Liver (tissue), 9 donors: ENCODE measurements around the gene ARHGAP27. TPM values are rescaled to one million over a fixed set of nuclear protein-coding genes. Genes with fewer than 3 reads are reported as not detected.

Source experiments
- DNase-seq: peaks from one replicate; pipeline ENCODE4 v3.0.0-alpha.2; 2017; ENCODE audit warnings: low spot score
- H3K27ac ChIP-seq, 2 donors: one replicate each; pipeline ENCODE4 v1.7.0; 2013; ENCODE audit warnings: inconsistent platforms in 2 of 2, low read length in 2 of 2, control low read depth in 1 of 2, low read depth in 1 of 2, mild to moderate bottlenecking in 1 of 2
- H3K27me3 ChIP-seq, 4 donors: one replicate each; pipeline versions ENCODE4 v1.6.1 to v1.7.0; 2013; ENCODE audit warnings: low read length in 3 of 4, inconsistent platforms in 1 of 4, mild to moderate bottlenecking in 1 of 4, moderate library complexity in 1 of 4; ENCODE audit not compliant: control insufficient read depth in 4 of 4, insufficient read depth in 4 of 4
- H3K36me3 ChIP-seq, 4 donors: one replicate each; pipeline versions ENCODE4 v1.6.1 to v1.7.0; 2013; ENCODE audit warnings: low read length in 3 of 4, mild to moderate bottlenecking in 3 of 4, low read depth in 1 of 4, moderate library complexity in 1 of 4; ENCODE audit not compliant: control insufficient read depth in 4 of 4, insufficient read depth in 3 of 4
- H3K4me1 ChIP-seq, 4 donors: one replicate each; pipeline versions ENCODE4 v1.6.1 to v1.7.0; 2013; ENCODE audit warnings: low read length in 3 of 4, mild to moderate bottlenecking in 3 of 4, moderate library complexity in 1 of 4; ENCODE audit not compliant: control insufficient read depth in 4 of 4, insufficient read depth in 4 of 4
- H3K4me3 ChIP-seq, 3 donors: one replicate each; pipeline versions ENCODE4 v1.6.1 to v1.7.0; 2013; ENCODE audit warnings: low read length in 3 of 3, control low read depth in 1 of 3, low read depth in 1 of 3, mild to moderate bottlenecking in 1 of 3
- H3K9ac ChIP-seq, 2 donors: one replicate each; pipeline ENCODE4 v1.7.0; 2013; ENCODE audit warnings: low read length in 2 of 2, mild to moderate bottlenecking in 2 of 2, moderate library complexity in 2 of 2, control low read depth in 1 of 2, low read depth in 1 of 2
- H3K9me3 ChIP-seq, 4 donors: one replicate each; pipeline versions ENCODE4 v1.6.1 to v1.7.0; 2013; ENCODE audit warnings: low read length in 3 of 4; ENCODE audit not compliant: control insufficient read depth in 4 of 4
- EGR1 ChIP-seq, 2 donors: IDR thresholded peaks; 2 replicates each; pipeline ENCODE4 v1.6.1; 2016 to 2018; ENCODE audit warnings: antibody characterized with exemption in 2 of 2, low read depth in 2 of 2
- FOXA2 ChIP-seq: IDR thresholded peaks from 2 replicates; pipeline ENCODE4 v1.6.1; 2016; ENCODE audit warnings: antibody characterized with exemption
- GABPA ChIP-seq, 2 donors: IDR thresholded peaks in 1 of 2; conservative IDR thresholded peaks in 1 of 2; 2 replicates each; pipeline ENCODE4 v1.6.1; 2016; ENCODE audit warnings: antibody characterized with exemption in 2 of 2, mild to moderate bottlenecking in 1 of 2, moderate library complexity in 1 of 2
- HNF4A ChIP-seq, 2 donors: conservative IDR thresholded peaks; 2 replicates each; pipeline ENCODE4 v1.6.1; 2016; ENCODE audit warnings: antibody characterized with exemption in 2 of 2, mild to moderate bottlenecking in 2 of 2
- HNF4G ChIP-seq: IDR thresholded peaks from 2 replicates; pipeline ENCODE4 v1.6.1; 2016; ENCODE audit warnings: antibody characterized with exemption
- JUND ChIP-seq, 2 donors: IDR thresholded peaks; 2 replicates each; pipeline ENCODE4 v1.6.1; 2016; ENCODE audit warnings: antibody characterized with exemption in 2 of 2
- NR2F2 ChIP-seq: IDR thresholded peaks from 2 replicates; pipeline ENCODE4 v1.6.1; 2016; ENCODE audit warnings: antibody characterized with exemption
- RAD21 ChIP-seq, 2 donors: IDR thresholded peaks; 2 replicates each; pipeline ENCODE4 v1.6.1; 2016; ENCODE audit warnings: antibody characterized with exemption in 2 of 2, mild to moderate bottlenecking in 2 of 2
- RXRA ChIP-seq, 2 donors: IDR thresholded peaks; 2 replicates each; pipeline ENCODE4 v1.6.1; 2017 to 2018; ENCODE audit warnings: antibody characterized with exemption in 2 of 2, mild to moderate bottlenecking in 1 of 2
- SP1 ChIP-seq: IDR thresholded peaks from 2 replicates; pipeline ENCODE4 v1.6.1; 2018; ENCODE audit warnings: antibody characterized with exemption, mild to moderate bottlenecking
- WGBS: extraction: QIAGEN DNeasy Blood & Tissue Kit; methylation state at CpG from one replicate; pipeline ENCODE4 v1.1.7; 2013; 5-methylcytosine and 5-hydroxymethylcytosine counted together
- polyA plus RNA-seq, 2 donors: library from polyadenylated mRNA; stranded (reverse) in 1 of 2; unstranded in 1 of 2; fragments of 200-250 nt in 1 of 2; fragments of >200 nt in 1 of 2; fragmentation: Nextera tagmentation in 1 of 2; extraction: Ambion mirVana in 1 of 2; gene quantifications; one replicate each; pipeline versions ENCODE4 v1.2.1 to v1.2.3, GENCODE V29; 2013 to 2015
- total RNA-seq, 2 donors: library from RNA; depleted of rRNA; stranded (reverse); fragments of >200 nt; gene quantifications; one replicate each; pipeline ENCODE4 v1.2.3, GENCODE V29; 2014
- TF ChIP-seq, protein P1 (sequence below): fragments of 150-350 bp; IDR thresholded peaks from 2 replicates; pipeline ENCODE4 v1.5.1; 2017; ENCODE audit warnings: improper control_type of control experiment, low read depth, low read length; ENCODE audit not compliant: missing input control
- TF ChIP-seq, protein P2 (sequence below): IDR thresholded peaks from 2 replicates; pipeline ENCODE4 v1.6.1; 2016; ENCODE audit warnings: antibody characterized with exemption
- donor health status: healthy.
- donor health status: healthy.
- donor health status: healthy.
- donor health status: healthy.
- donor health status: healthy.

Gene ARHGAP27
- total and polyA plus RNA-seq, 4 donors, result 1.8 to 10.9 (median 7.8) TPM

DNA sequence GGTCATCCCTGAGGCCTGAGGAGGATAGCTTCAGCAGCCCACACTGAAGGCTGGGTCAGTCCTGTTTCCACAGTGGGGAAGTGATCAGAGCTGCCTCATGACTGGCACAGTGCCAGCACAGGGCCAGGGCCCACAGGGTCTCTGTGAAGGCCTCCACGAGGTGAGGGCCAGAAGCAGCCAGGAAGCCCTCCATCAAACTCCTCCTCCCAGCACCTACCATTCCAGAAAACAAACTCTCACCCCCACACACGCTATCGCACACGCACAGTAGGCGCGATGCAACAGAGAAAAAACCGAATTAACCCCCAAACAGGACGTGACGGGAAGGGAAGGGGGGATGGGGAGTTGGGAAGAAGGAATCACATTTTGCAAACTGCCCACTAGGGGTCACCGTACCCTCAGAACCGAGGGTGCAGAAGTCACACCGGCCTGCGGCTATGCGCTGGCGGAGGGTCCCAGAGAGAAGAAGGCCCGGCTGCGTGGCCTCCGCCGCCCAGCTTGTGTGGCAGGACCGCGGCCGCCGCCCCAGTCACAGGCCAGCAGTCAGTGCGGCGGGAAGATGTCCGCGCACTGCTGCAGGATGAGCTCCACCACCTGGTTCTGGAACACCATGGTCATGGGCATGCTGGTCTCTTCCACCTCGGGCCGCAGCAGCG, 37.6 kb downstream of the ARHGAP27 start:
- Histone ChIP-seq H3K9ac (no peak overlapping the region), H3K4me1 (peaks cover 0 to 8% (median 5%) of the 10 kb centered on the region in 4 donors), H3K9me3 (no peaks in the 10 kb centered on the region), H3K27ac (no peak overlapping the region), H3K27me3 (no peaks in the 10 kb centered on the region), H3K36me3 (no peaks in the 10 kb centered on the region), H3K4me3 (no peak overlapping the region)
- DNase-seq, result peak; percentile 69
- no peak for TF ChIP-seq SP1
- no peak for TF ChIP-seq RXRA (IDR thresholded peaks at IDR 0.05)
- no peak for TF ChIP-seq EGR1 (IDR thresholded peaks at IDR 0.05; ENCODE audit: low read depth in 2 of 2)
- TF ChIP-seq, protein P1, sequence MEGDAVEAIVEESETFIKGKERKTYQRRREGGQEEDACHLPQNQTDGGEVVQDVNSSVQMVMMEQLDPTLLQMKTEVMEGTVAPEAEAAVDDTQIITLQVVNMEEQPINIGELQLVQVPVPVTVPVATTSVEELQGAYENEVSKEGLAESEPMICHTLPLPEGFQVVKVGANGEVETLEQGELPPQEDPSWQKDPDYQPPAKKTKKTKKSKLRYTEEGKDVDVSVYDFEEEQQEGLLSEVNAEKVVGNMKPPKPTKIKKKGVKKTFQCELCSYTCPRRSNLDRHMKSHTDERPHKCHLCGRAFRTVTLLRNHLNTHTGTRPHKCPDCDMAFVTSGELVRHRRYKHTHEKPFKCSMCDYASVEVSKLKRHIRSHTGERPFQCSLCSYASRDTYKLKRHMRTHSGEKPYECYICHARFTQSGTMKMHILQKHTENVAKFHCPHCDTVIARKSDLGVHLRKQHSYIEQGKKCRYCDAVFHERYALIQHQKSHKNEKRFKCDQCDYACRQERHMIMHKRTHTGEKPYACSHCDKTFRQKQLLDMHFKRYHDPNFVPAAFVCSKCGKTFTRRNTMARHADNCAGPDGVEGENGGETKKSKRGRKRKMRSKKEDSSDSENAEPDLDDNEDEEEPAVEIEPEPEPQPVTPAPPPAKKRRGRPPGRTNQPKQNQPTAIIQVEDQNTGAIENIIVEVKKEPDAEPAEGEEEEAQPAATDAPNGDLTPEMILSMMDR, result peak; percentile 60
- TF ChIP-seq HNF4A (conservative IDR thresholded peaks at IDR 0.05), result no peak
- peak; percentile 77 to 86 for TF ChIP-seq RAD21 (IDR thresholded peaks at IDR 0.05)
- TF ChIP-seq FOXA2, result no peak
- WGBS, result 19% methylated on average over 30 of the region's 30 CpGs

DNA sequence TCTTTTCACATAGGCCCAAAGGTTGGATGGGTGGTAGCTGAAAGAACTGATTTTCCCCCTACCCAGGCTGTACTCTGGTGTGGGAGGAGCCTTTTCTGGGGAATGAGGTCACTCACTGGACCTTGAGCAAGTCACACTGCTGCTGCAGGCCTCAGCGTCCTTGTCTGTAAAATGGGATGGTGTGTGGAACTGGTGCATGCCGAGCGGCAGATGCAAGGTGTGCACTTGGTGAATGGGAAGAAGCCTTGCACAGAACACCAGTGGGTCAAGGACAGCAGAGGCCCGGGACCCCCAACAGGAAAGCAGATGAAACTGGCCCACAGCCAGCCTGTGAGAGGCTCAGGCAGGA, 38.1 kb downstream of the ARHGAP27 start:
- Histone ChIP-seq H3K4me1 (peaks cover 0 to 8% (median 5%) of the 10 kb centered on the region in 4 donors), H3K27me3 (no peaks in the 10 kb centered on the region), H3K9me3 (no peaks in the 10 kb centered on the region), H3K9ac (no peak overlapping the region), H3K4me3 (no peak overlapping the region), H3K27ac (no peak overlapping the region), H3K36me3 (no peaks in the 10 kb centered on the region)
- no peak for DNase-seq
- whole genome bisulfite sequencing, result 79% methylated on average over 4 of the region's 4 CpGs
- no peak for TF ChIP-seq SP1

DNA sequence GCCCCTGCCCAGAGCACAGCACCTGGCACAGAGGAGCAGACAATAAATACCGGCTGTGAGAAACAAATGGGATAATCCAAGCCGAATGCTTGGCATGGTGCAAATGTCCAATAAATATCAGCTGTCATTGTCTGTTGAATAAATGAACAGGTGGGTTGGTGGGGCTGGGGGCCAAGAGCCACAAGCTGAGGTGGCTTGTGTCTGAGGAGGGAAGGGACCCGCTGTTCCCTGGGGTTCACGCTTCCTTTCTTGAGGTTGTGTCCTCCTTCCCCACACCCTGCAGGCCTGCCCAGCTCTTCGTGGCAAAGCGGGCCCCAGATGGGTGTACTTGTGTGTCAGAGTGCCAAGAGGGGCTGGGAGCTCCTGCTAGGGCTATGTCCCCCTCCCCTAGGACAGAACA, 38.6 kb downstream of the ARHGAP27 start:
- Histone ChIP-seq H3K4me3 (no peak overlapping the region), H3K9ac (no peak overlapping the region), H3K36me3 (no peaks in the 10 kb centered on the region), H3K4me1 (peaks cover 0 to 8% (median 5%) of the 10 kb centered on the region in 4 donors), H3K9me3 (no peaks in the 10 kb centered on the region), H3K27ac (no peak overlapping the region), H3K27me3 (no peaks in the 10 kb centered on the region)
- TF ChIP-seq JUND (IDR thresholded peaks at IDR 0.05) (no peak), NR2F2 (no peak), HNF4G (no peak), HNF4A (conservative IDR thresholded peaks at IDR 0.05) (no peak), GABPA (IDR thresholded peaks at IDR 0.05 in 1 of 2, conservative IDR thresholded peaks at IDR 0.05 in 1 of 2) (no peak)
- TF ChIP-seq, protein P2, sequence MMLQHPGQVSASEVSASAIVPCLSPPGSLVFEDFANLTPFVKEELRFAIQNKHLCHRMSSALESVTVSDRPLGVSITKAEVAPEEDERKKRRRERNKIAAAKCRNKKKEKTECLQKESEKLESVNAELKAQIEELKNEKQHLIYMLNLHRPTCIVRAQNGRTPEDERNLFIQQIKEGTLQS, result no peak
- TF ChIP-seq, protein P1, result no peak
- DNase-seq, result no peak
- WGBS, result 89% methylated on average over 6 of the region's 6 CpGs
